NCI-H2196 (cell line): ENCODE results near the gene ICA1.
"Not testable (repeated sequence)": the region's sequence is repeated elsewhere in the genome, so short reads cannot be mapped to it uniquely, and the experiment has no call there.

Source experiments
- DNase-seq: peaks from one replicate; lab custom pipeline; 2025; ENCODE audit not compliant: unreplicated experiment; lab: John Stamatoyannopoulos, UW

Gene ICA1

DNA sequence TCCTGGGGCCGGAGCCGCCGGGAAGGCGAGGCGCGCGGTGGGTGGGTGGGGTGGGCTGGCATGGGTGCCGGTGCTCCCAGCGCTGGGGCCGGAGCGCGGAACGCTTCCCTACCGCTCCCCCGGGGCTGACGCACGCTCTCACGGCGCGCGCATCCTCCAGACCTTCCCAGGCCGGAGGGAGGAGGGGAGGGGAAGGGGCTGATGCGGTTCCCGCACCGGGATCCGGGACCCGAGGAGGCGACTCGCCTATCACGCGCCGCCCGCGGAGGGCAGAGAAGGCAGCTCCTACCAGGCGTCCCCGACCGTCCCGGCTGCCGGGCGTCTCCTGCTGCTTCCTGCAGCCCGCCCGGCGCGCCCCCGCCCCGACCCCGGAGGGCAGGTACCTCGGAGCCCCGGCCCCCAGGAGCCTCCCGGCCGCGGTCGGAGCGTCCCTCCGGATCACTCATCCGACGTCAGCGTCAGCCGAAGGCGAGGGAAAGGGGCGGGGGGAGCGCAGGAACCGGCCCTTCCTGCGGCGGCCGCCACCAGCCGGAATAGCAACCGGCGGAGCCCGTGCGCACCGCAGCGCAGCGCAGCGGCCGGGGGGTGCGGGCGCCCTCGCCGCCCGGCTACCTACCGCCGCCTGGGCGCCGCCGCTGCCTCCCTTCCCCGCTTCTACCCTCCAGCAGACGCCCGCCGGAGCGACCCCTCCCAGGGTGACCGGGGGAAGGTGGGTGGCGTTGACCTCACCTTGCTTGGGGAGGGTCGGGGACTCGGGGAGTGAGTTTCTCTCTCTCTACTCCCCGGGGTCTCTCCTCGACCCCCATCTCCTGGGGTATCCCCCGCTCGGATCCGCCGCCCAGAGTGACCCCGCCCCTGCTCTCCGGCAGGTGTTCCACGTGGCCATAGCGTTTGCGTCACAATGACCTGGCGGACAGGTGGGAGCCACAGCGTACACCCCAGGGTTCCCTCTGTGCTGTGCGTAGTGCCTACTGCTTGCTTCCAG lies at the start of gene ICA1:
Gene ICA1, minus strand, starts transcription at position 457 of the 985 bp plus-strand sequence. CDS start 26,241 bp downstream, outside the sequence.
- peak; percentile 88 for DNase-seq

DNA sequence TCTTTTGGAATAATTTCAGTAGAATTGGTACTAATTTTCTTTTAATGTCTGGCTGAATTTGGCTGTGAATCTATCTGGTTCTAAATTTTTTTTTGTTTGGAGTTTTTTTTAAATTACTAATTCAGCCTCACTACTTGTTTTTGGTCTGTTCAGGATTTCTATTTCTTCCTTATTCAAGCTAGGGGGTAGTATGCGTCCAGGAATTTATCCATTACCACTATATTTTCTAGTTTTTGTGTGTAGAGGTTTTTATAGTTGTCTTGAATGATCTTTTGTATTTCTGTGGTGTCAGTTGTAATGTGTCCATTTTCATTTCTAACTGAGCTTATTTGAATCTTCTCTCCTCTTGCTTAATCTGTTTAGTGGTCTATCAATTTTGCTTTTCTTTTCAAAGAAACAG lies 48.9 kb upstream of the ICA1 start:
- no peak for DNase-seq

DNA sequence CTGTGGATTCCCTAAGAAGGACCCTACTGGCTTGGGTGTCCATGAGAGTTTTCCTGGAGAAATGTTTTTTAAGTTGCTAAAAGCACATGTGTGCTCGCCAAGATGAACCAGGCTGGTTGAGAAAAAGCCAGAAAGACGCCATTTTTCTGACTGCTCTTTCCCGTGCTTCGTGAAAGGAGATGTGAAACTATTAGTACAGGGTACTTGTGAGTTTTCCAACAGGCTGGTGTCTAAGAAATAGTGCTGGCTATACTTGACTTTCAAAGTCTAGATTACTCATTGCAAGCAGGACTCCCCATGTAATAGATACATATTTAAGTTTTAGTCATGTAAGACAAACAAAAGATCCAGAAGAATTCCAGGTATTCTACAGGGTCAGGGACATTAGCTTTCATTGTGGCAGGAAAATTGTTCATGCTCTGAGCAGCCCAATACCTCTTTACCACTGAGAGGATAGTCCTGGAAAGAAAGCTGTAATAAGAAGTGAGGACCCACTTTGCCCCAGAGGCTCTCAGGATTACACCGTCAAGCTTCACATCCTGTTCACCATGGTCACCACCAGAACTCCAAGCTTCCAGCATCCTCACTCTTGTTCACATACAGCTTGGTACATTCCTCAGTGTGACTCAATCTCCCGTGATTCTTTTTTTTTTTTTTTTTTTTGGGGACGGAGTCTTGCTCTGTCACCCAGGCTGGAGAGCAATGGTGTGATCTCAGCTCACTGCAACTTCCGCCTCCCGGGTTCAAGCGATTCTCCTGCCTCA lies 43.8 kb upstream of the ICA1 start:
- no peak for DNase-seq

DNA sequence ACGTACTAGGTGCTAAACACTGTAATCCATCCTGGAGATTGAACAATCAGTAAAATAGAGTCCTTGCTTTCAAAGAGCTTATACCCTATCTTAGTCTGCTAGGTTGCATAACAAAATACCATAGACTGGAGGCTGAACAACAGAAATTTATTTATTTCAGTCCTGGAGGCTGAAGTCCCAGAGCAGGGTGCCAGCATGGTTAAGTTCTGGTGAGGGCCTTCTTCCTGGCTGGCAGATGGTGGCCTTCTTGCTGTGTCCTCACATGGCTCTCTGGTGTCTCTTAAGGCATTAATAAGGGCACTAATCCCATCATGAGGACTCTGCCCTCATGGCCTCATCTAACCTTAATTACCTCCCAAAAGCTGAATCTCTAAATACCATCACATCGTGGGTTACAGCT lies 43.1 kb upstream of the ICA1 start:
- no peak for DNase-seq

DNA sequence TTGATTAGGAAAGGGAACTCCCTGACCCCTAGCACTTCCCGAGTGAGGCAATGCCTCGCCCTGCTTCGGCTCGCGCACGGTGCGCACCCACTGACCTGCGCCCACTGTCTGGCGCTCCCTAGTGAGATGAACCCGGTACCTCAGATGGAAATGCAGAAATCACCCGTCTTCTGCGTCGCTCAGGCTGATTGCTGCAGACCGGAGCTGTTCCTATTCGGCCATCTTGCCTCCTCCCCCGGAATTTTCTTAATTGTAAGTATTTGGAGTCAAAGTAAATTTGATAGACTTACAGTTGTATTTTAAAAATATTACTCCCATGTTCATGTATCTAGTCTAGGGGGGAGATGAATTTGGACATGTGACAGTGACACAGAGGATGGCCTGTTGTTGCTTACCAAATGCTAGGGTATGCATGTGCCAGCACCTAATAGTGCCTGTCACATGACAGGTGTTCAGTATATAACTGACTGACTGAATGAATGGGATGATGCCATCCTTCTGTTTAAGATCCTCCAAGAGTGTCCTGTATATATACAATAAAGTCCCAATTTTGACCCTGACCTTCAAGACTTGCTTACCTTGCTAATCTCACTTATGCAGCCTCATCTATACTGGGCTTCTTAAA lies 42.0 kb upstream of the ICA1 start:
- DNase-seq = no peak

DNA sequence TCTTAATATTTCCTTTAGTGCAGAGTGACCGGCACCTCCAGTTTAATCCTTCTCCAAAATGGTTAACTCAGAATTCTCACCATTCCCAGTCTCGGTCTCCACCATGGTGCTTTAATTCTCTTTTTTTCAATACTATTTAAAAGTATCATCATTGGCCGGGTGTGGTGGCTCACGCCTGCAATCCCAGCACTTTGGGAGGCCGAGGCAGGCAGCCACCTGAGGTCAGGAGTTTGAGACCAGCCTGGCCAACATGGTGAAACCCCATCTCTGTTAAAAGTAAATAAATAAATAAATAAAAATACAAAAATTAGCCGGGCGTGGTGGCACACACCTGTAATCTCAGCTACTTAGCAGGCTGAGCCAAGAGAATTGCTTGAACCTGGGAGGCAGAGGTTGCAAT lies 35.1 kb upstream of the ICA1 start:
- DNase-seq = not testable (repeated sequence)

DNA sequence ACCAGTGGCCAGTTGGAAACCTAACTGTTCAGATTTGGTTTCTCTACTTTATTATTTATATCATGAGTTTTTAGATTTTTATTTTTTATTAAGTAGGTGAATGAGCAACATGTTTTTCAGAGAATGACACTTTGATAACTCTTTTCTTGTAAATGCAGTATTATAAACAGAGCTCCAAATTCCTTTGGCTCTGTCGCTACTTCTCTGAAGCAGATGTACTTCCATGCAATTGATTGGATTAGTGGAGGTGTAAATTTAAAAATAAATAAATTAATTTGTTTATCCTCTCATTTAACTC lies 34.3 kb upstream of the ICA1 start:
- DNase-seq = no peak

DNA sequence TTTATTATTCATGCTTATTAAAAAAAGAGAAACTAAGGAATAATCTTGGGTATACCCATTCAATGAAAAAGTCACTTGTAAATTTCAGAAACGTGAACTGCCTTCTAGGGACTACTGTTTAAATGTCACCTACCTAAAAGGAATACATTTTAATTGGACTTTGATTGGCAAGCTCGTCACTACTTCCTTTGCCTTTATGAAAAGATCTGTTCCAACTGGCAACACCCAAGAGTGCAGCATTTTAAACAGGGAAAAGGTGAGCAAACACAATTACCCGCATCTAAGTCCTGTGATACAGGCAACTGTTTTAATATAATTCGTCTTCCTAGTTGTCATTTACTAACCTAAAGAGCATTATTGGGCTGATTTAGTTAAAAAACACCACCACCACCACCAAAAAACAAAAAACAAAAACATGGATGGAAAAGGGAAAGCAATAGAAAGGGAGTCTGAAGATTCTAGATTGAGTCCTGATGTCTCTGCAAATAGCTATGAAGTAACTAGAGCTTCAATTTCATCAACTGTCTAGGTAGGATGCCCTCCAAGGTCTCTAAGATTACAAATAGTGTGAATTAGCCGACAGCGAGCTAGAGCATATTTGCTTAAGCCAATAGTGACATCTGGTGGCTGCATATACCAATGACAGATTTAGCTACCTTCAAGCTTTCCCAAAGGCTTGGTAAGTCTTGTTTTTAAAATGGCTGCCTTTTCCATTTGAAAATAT lies 33.8 kb upstream of the ICA1 start:
- DNase-seq = peak; percentile 90

DNA sequence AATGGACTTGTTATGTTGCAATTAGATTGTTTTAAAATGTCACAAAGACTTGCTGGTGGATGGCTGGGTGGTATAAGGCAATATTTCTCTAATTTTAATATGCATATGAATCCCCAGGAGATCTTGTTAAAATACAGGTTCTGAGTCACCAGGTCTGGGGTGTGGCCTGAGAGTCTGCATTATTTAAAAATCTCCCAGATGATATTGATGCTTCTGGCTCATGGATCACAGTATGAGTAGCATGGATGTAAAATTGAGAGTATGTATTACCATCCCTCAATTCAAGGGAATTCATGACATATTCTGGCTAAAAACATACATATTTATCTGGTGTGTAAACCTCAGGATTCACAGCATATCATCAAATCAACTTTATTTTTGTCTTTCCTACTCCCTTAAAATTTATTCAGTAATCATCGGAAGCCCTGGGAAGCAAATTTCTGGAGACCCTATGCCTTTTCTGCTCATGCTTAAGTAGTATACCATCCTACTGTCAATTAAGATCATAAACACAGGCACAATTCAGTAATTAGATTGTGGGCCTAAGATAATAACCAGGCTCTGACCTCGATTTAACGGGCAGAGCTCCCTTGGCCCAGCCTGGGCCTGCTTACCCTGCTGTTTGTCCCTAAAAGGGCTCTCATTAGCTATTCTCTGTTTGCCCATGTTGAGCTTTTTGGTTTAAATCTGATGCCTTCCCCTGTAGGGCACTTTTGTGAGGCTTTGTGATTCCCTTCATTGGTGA lies 29.6 kb upstream of the ICA1 start:
- no peak for DNase-seq

DNA sequence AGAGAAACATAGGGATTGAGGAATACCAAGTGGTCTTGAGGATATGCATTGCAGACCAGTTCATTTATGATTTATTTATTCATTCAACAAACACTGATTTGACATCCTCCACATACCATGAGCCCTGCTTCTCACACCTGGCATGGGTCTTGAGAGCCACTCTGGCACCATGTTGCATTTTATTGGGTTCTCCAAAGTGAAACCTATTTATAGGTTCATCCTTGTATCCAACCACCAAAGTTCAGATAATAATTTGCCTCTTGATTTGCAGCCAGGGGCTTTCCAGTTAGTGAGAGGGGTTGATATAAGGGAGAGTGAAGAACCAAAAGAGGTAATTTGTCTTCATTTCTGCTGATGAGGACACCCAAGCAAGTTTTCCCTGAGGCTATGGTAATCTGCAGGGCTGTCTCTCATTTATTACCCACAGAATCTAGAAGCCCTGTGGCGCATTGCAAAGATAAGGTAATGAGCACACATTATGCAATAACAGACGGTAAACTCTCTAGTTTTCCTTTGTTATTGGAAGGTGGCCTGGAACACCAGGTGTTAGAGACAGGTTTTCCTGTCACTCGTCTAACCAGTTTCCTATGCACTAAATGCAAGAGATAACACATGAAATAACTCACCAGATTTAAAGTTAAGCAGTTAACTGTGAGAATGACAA lies 28.8 kb upstream of the ICA1 start:
- peak; percentile 88 for DNase-seq

DNA sequence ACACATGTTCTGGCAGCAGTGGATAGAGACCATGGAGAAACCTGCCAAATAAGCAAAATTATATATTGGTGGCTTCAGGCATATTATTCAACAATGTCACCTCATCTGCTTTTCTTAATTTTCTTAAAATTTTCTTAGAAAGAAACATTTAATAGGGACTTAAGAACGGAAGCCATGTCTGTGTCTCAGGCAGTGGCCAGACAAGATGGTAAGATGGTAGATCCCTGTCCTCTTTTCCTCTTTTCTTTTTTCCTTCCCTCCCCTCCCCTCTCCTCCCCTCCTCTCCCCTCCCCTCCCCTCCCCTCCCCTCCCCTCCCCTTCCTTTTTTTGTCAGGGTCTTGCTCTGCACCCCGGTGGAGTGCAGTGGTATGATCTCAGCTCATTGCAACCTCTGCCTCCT lies 24.2 kb upstream of the ICA1 start:
- no peak for DNase-seq

DNA sequence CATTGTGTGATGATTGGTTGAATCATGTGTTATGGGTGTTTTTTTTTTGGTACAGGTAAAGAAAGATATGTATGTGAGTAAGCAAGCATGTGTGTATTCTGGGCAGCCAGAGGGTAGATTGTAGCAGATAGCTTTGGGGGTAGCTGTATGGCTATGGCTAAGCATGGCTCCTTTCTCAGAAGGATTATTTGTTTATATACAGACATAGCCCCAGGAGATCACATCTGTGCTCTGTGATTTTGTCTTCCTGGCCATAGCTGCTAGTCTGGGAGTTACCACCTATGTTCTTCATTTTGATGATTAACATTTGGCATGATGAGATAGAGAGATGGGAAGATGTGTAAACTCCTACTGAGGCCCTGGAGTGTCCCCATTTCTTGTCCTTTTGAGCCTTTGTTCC lies 23.2 kb upstream of the ICA1 start:
- DNase-seq = no peak

DNA sequence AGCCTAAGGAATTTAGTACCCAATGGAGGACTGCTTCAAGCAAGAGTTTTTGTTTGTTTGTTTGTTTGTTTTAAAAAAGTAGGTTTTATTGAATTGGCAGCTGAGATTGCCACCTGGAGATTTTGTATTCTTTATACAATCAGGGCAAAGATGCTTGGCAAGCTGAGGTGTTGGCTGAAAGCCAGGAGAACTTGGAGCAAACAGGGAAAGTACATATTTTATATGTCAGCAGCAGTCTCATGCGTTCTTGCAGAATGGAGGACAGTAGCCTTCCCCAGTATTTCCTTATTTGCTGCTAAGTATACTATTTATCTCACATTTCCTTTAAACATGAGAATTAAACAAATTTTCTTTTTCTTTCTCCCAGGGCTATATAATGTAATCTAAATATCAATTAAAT lies 22.6 kb upstream of the ICA1 start:
- DNase-seq = peak; percentile 40

DNA sequence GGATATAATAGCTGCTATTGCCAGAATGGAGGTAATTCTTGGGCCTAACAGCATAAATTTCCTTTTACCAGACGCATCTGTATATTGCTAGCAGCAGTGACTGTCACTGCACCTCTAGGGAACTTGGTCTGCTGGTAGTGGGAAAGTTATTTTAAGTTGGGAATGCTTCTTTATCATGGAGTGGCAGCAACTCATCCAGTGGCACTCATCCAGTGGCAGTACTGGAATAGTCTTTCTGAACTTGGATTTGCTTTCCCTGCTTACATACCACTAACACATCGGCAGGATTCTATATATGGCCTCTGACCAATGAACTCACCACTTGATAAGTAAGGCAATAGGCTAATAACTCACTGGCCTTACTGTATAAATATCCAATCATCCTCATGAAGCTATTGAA lies 22.0 kb upstream of the ICA1 start:
- DNase-seq = no peak

DNA sequence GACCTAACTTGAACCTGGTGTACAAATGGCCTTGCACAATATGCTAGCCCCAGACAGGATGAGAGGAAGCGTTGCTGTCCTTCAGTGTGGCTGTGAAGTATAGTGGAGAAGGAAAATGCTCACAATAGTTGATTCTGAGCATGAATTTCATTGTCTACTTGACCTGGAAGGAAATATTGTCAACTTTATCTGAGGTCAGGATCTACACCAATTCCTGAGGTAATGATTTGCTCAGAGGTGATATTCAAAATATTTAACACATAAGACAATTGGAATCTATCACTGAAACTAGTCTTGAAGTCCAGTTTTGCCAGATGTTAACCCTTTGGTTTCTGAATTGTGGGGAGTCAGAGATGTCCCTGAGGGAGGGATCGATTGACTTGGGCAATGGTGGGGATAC lies 20.9 kb upstream of the ICA1 start:
- DNase-seq = no peak

DNA sequence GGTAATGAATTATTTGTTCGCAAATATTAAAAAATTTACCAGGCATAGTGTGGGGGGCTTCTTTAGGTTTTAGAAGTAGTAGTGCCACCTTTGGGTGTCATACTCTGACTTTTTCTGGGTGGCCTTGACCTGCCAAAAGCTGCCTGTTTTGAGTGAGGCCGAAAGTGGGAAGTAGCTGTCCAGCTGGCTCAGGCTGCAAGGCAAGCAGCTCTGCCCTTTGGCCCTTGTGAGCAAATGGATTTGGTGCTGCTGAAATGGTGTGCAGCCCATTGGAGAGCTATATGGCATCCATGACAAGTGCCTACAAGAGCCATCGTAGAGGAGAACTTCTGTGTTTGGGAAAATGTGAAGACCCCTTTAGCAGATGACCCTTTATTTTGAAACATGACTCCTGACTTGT lies 20.2 kb upstream of the ICA1 start:
- no peak for DNase-seq

DNA sequence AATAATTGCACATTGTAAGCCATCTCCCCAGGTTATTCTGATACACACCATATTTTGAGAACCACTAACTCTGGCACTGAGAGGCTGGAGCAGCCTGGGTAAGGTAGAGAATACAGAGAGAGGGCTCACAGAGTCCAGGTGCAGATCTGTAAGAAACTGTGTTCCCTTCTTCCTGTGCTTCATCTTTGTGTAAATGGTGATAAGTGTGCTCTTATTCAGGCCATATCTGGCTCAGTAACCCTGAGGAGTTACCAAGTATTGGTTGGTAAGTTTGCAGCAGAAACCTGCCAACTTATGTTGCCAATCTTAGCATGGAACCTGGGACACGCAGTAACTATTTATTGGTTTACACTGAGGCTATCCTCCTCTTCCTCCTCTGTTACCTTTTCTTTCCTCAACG lies 16.2 kb upstream of the ICA1 start:
- DNase-seq = no peak

DNA sequence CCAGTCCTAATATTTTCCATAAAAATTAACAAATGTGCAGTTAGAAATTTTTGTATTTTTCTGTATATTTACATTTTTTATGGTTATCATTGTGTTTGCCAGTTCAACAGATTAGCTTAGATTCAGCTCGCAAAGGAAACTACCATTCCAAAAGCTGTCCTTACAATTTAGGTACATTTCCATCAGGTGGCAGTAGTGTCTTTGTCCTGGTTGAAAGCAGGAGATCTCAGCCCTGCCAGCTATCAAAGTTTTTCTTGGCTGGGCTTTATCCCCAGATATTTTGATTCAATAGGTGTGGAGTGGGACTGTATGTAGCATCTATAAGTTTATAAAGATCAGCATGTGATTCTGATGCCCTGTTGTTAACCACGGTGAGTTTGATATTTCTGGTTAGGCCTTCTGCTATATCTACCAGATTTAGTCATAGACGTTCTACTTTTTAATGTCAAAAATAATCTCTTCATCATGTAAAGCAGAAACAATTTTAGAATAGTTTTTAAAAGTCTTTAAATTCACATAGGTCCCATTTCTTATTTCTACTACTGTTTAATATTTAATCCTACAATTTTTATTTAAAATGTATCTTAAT lies 15.5 kb upstream of the ICA1 start:
- DNase-seq = no peak

DNA sequence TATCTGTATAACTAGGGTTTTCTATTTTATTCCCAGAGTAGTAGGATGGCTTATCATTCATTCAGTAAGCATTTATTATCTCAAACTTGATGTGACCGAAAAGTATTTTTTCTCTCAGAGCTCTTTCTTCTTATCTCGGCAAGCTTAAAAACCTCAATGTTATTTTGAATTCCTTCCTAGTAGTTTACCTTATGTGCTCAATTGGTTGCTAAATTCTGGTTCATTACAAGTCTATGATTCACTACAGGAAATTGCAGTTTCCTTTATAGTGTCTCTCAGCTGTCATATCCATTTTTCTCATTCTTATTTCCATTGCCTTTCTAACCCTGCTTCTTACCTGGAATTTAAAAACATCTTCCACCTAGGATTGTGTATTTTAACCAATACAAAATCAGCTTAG lies 12.6 kb upstream of the ICA1 start:
- DNase-seq = no peak

DNA sequence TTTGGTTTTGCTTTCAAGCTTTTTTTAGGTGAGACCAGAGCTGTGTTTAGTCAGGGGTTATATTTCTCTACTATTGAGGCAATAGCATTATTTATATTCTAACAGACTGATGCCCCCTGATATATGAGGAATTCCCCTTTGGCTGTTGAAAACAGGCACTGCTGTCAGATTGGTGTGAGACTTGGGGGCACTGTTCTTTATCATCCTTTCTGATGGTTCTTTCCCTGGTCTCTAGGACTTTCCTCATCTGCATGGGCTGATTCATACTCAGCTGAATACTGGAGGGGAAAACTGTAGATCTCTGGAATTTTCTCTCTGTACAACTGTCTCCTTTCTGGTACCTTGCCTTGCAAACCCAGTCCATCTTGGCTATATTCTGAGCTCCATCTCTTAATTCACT lies 10.0 kb upstream of the ICA1 start:
- no peak for DNase-seq
